K562 (cell line): Measurements from ENCODE around the gene IL18RAP. TPM values are rescaled to one million over a fixed set of nuclear protein-coding genes. Genes with fewer than 3 reads are reported as not detected.
A peak's percentile ranks its signal among the peaks of the same experiment; 100 is the strongest.

Experiments
- CHD2 ChIP-seq: IDR thresholded peaks from 2 replicates; pipeline ENCODE4 v1.6.1; 2011; ENCODE audit warnings: low read depth, low read length
- FOSL1 ChIP-seq: fragments of 200-800 bp; sonication (Bioruptor generic); conservative IDR thresholded peaks from 2 replicates; pipeline ENCODE4 v1.6.1; 2016; ENCODE audit warnings: missing genetic modification characterization, missing compliant biosample characterization
- MAFG ChIP-seq: fragments of 450-650 bp; conservative IDR thresholded peaks from 2 replicates; pipeline ENCODE4 v1.6.1; 2016; ENCODE audit warnings: missing genetic modification characterization, missing compliant biosample characterization
- MEIS2 ChIP-seq: fragments of 450-650 bp; IDR thresholded peaks from 2 replicates; pipeline ENCODE4 v1.6.1; 2014; ENCODE audit warnings: mild to moderate bottlenecking; ENCODE audit not compliant: partially characterized antibody
- NFE2 ChIP-seq: IDR thresholded peaks from 2 replicates; pipeline ENCODE4 v1.6.1; 2014; ENCODE audit warnings: antibody characterized with exemption, low read depth
- PBX2 ChIP-seq, 2 experiments: IDR thresholded peaks in 1 of 2; conservative IDR thresholded peaks in 1 of 2; 2 replicates each; pipeline ENCODE4 v1.6.1; 2016; ENCODE audit warnings: low read depth in 2 of 2, mild to moderate bottlenecking in 1 of 2, missing compliant biosample characterization in 1 of 2, missing genetic modification characterization in 1 of 2, moderate library complexity in 1 of 2
- PKNOX1 ChIP-seq: fragments of 450-650 bp; IDR thresholded peaks from 2 replicates; pipeline ENCODE4 v1.6.1; 2016
- RCOR1 ChIP-seq, 2 experiments: IDR thresholded peaks; 2 replicates each; pipeline ENCODE4 v1.6.1; 2012; ENCODE audit warnings: low read depth in 2 of 2, low read length in 2 of 2, borderline replicate concordance in 1 of 2, improper control_type of control experiment in 1 of 2
- TEAD1 ChIP-seq, 2 experiments: fragments of 450-650 bp in 1 of 2; sonication (generic) in 1 of 2; formaldehyde crosslinking; IDR thresholded peaks; 2 replicates each; pipeline versions ENCODE4 v1.4.0 to v1.8.0; 2020 to 2022; ENCODE audit warnings: mild to moderate bottlenecking in 2 of 2, missing genetic modification reagents in 1 of 2
- VEZF1 ChIP-seq: fragments of 200-800 bp; sonication (Bioruptor generic); IDR thresholded peaks from 2 replicates; pipeline ENCODE4 v1.6.1; 2017; ENCODE audit warnings: missing genetic modification characterization, missing compliant biosample characterization
- ZBTB43 ChIP-seq: sonication (generic); formaldehyde crosslinking; IDR thresholded peaks from 2 replicates; pipeline ENCODE4 v1.8.0; 2023; ENCODE audit warnings: mild to moderate bottlenecking, missing genetic modification reagents
- ZNF583 ChIP-seq: fragments of 250-450 bp; sonication (Bioruptor Pico); IDR thresholded peaks from 2 replicates; pipeline ENCODE4 v1.4.0; 2020
- polyA plus RNA-seq, 8 experiments: library from polyadenylated mRNA; depleted of rRNA in 4 of 8; stranded (reverse) in 5 of 8; unstranded in 3 of 8; fragments of >200 nt; fragmentation: Nextera tagmentation in 2 of 8; fragmentation: Illumina TruSeq in 1 of 8; extraction: Ambion mirVana in 2 of 8; extraction: Trizol in 1 of 8; gene quantifications; 2 replicates each; pipeline versions ENCODE4 v1.2.1 to v1.2.3, GENCODE V29; 2011 to 2014; ENCODE audit warnings: inconsistent platforms in 1 of 8, missing spikeins in 1 of 8
- total RNA-seq, 7 experiments: library from RNA; depleted of rRNA in 6 of 7; stranded (reverse); fragments of >200 nt in 6 of 7; fragmentation: Illumina TruSeq in 2 of 7; extraction: Trizol in 2 of 7; gene quantifications; 2 replicates each; pipeline versions ENCODE4 v1.2.1 to v1.2.3, GENCODE V29; 2011 to 2021; ENCODE audit warnings: low replicate concordance in 1 of 7

Gene IL18RAP
- total and polyA plus RNA-seq, 9 of the 15 experiments (the other 6 are each of a cell fraction or from before 2014, with no cell fraction given), result 1.1 to 20.5 (median 5.8) TPM

- TF ChIP-seq VEZF1 (CRISPR knock-in tag), result peak; percentile 56
- TF ChIP-seq RCOR1 (IDR thresholded peaks at IDR 0.05; ENCODE audit: borderline replicate concordance in 1 of 2, low read depth in 2 of 2, low read length in 2 of 2), result no peak
- TF ChIP-seq ZNF583 (CRISPR knock-in tag), result no peak
- peak; percentile 47 for TF ChIP-seq MAFG (tag)
- TF ChIP-seq FOSL1 (tag), result peak; percentile 52
- TF ChIP-seq PKNOX1, result peak; percentile 27; the same call in 1 of the 2 replicates
- TF ChIP-seq PBX2 (CRISPR knock-in tag; IDR thresholded peaks at IDR 0.05; ENCODE audit: low read depth), result no peak
- peak; percentile 38; the same call in 1 of the 2 replicates for TF ChIP-seq PBX2 (tag; conservative IDR thresholded peaks at IDR 0.05; ENCODE audit: low read depth)
- no peak for TF ChIP-seq ZBTB43
- peak in 1 of 2 experiments; percentile 29; a peak in 1 of 4 replicates for TF ChIP-seq TEAD1 (CRISPR knock-in tag; IDR thresholded peaks at IDR 0.05)
- 0 out of 2 replicates have a peak, but pooled peaks have one; percentile 40 for TF ChIP-seq NFE2
- peak; percentile 51 for TF ChIP-seq MEIS2
- TF ChIP-seq CHD2, result no peak
Observed at GRCh38 chr2:102391565-102391964, 31.4 kb upstream of the IL18RAP start (continued).
